T-helper 2 cell treated with Interferon-gamma antibody and Interleukin-4, amounts not matched to agents 5 μg/mL and 100 μg/mL, for 36 hours (primary cell): ENCODE measurements around the gene PDCD2L.
A peak's percentile ranks its signal among the peaks of the same experiment; 100 is the strongest.

ENCODE experiments used
- DNase-seq: peaks from one replicate; pipeline ENCODE4 v3.0.0; 2021; ENCODE audit warnings: low spot score
- H3K27ac Mint-ChIP-seq: one replicate; pipeline ENCODE4 v1.8.0; 2021; ENCODE audit warnings: mild to moderate bottlenecking, mixed read lengths
- H3K27me3 Mint-ChIP-seq: one replicate; pipeline ENCODE4 v1.8.0; 2021; ENCODE audit warnings: low read depth, mixed read lengths
- H3K36me3 Mint-ChIP-seq: one replicate; pipeline ENCODE4 v1.8.0; 2021; ENCODE audit warnings: low read depth, mixed read lengths
- H3K4me1 Mint-ChIP-seq: one replicate; pipeline ENCODE4 v1.8.0; 2021; ENCODE audit warnings: low read depth, mixed read lengths
- H3K4me3 Mint-ChIP-seq: one replicate; pipeline ENCODE4 v1.8.0; 2022; ENCODE audit warnings: mild to moderate bottlenecking, moderate library complexity, mixed read lengths
- H3K9me3 Mint-ChIP-seq: one replicate; pipeline ENCODE4 v1.8.0; 2021; ENCODE audit warnings: mixed read lengths

The PDCD2L gene

DNA sequence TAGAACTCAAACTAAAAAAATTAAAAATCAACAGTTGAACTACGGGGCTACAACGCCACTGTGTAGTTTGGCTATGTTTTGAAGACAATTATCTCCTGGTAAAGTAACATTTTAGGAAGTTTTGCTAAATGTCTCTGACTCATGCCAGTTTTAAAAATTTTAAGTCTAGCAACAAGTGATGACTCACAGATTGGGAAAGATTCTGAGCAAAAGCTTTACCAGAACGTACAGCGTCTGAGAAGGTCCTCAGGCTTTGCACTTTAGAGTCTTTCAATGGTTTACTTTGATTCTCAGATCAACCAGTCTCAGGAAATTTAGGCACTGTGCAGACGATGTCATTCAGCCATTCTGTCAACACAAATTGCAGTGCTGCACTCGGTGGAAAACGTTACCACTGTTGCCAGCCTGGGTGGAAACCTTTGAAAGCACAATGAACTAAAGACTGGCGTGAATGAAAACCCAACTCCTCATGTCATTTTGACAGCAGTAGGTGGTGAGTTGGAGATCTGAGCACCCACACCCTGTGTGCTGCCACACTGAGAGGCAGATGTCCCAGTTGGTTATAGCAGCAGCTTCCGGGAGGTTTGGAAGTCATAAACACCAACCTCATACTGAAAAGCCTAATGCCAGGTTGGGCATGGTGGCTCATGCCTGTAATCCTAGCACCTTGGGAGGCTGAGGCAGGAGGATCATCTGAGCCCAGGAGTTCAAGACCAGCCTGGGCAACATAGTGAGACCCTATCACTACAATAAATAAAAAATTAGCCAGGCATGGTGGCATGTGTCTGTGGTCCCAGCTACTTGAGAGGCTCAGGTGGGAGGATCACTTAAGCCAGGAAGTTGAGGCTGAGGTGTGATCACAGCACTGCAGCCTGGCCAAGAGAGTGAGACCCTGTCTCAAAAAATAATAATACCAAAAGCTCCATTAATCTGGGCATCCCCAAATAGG, 71.1 kb downstream of the PDCD2L start:
- no peak overlapping the region for H3K4me3 Mint-ChIP-seq
- DNase-seq: peak; percentile 36
- H3K27me3 Mint-ChIP-seq: peaks cover 15% of the 10 kb centered on the region
- peaks cover 3% of the 10 kb centered on the region for H3K4me1 Mint-ChIP-seq
- H3K27ac Mint-ChIP-seq: no peak overlapping the region
- peaks cover 24% of the 10 kb centered on the region for H3K36me3 Mint-ChIP-seq
- no peaks in the 10 kb centered on the region for H3K9me3 Mint-ChIP-seq
